ENCODE measurements around the gene CHN2. TPM values are rescaled to one million over a fixed set of nuclear protein-coding genes. Genes with fewer than 3 reads are reported as not detected.

Gene CHN2
- polyA plus RNA-seq, 2 of the 4 experiments (the other 2 are of a cell fraction), result 0.06 TPM; not detected in 1

DNA sequence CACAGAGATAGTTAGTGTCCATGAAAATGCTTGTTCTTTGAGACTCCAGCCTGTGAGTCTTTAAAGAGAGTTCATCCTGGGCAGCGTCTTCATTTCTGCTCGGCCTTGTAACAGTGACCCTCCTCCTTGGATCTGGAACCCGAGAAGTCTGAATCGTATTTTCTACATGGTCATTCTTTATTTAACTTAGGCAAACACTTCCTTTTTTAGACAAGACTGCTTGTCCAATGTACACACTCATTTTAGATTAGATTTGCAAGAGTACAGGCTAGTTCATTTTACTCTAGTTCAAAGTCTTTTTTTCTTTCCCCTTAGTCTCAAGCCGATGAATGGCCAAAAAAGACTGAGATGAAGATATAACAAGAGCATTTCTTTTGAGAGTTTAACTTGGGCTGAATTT, 133.5 kb downstream of the CHN2 start (continued):
- no peak for TF ChIP-seq NPAS2 (CRISPR knock-in tag; IDR thresholded peaks at IDR 0.05; ENCODE audit: borderline replicate concordance)
- TF ChIP-seq ZSCAN20 (CRISPR knock-in tag; IDR thresholded peaks at IDR 0.05), result no peak
- TF ChIP-seq, protein P1, sequence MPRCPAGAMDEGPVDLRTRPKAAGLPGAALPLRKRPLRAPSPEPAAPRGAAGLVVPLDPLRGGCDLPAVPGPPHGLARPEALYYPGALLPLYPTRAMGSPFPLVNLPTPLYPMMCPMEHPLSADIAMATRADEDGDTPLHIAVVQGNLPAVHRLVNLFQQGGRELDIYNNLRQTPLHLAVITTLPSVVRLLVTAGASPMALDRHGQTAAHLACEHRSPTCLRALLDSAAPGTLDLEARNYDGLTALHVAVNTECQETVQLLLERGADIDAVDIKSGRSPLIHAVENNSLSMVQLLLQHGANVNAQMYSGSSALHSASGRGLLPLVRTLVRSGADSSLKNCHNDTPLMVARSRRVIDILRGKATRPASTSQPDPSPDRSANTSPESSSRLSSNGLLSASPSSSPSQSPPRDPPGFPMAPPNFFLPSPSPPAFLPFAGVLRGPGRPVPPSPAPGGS (IDR thresholded peaks at IDR 0.05), result no peak
- TF ChIP-seq, protein P2, sequence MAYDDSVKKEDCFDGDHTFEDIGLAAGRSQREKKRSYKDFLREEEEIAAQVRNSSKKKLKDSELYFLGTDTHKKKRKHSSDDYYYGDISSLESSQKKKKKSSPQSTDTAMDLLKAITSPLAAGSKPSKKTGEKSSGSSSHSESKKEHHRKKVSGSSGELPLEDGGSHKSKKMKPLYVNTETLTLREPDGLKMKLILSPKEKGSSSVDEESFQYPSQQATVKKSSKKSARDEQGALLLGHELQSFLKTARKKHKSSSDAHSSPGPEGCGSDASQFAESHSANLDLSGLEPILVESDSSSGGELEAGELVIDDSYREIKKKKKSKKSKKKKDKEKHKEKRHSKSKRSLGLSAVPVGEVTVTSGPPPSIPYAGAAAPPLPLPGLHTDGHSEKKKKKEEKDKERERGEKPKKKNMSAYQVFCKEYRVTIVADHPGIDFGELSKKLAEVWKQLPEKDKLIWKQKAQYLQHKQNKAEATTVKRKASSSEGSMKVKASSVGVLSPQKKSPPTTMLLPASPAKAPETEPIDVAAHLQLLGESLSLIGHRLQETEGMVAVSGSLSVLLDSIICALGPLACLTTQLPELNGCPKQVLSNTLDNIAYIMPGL (CRISPR knock-in tag; IDR thresholded peaks at IDR 0.05; ENCODE audit: borderline replicate concordance), result no peak
- TF ChIP-seq POLR2A (IDR thresholded peaks at IDR 0.05; ENCODE audit: low read length), result no peak

DNA sequence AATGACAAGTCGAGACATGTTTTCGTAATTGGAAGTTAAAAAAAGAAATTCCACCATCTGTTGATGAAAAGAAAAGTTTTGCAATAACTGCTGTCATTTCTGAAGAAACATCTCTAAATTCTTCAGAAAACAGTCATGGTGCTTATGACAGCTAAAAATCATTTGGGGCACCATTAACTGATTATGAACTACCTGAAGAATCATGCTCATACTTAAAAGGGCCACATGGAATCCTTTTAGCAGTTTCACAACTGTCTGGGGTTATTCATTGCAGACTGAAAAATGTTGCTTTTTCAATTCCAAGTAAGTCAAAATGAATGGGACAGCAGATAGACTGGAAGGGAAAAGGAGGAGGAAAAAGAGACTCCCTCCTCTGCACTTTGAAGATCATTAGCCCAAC, 134.2 kb downstream of the CHN2 start:
- WGBS (ENCODE audit: missing lambda C conversion rate), result 70% methylated on average over 2 of the region's 2 CpGs
- no peaks in the 10 kb centered on the region for H3K9me3 ChIP-seq
- H3K4me1 ChIP-seq, result no peaks in the 10 kb centered on the region
- CTCF ChIA-PET, result no interaction called here
- POLR2A ChIA-PET, result no interaction called here
- FAIRE-seq, result no peak
- no peak overlapping the region for H3K4me2 ChIP-seq
- no peak for ATAC-seq
- H3K27ac ChIP-seq, result no peak overlapping the region
- TF ChIP-seq CEBPB (IDR thresholded peaks at IDR 0.05), result no peak
- TF ChIP-seq, protein P3, sequence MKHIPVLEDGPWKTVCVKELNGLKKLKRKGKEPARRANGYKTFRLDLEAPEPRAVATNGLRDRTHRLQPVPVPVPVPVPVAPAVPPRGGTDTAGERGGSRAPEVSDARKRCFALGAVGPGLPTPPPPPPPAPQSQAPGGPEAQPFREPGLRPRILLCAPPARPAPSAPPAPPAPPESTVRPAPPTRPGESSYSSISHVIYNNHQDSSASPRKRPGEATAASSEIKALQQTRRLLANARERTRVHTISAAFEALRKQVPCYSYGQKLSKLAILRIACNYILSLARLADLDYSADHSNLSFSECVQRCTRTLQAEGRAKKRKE (CRISPR knock-in tag; IDR thresholded peaks at IDR 0.05; ENCODE audit: low read depth), result no peak
- no peak for TF ChIP-seq NFE2L2 (conservative IDR thresholded peaks at IDR 0.05; ENCODE audit: low read length)
- TF ChIP-seq PHF8 (IDR thresholded peaks at IDR 0.05; ENCODE audit: borderline replicate concordance, low read depth), result no peak
- TF ChIP-seq HOXB13 (CRISPR knock-in tag; IDR thresholded peaks at IDR 0.05; ENCODE audit: low read depth), result no peak
- TF ChIP-seq, protein P4, sequence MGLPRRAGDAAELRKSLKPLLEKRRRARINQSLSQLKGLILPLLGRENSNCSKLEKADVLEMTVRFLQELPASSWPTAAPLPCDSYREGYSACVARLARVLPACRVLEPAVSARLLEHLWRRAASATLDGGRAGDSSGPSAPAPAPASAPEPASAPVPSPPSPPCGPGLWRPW (IDR thresholded peaks at IDR 0.05), result no peak
- TF ChIP-seq, protein P5, sequence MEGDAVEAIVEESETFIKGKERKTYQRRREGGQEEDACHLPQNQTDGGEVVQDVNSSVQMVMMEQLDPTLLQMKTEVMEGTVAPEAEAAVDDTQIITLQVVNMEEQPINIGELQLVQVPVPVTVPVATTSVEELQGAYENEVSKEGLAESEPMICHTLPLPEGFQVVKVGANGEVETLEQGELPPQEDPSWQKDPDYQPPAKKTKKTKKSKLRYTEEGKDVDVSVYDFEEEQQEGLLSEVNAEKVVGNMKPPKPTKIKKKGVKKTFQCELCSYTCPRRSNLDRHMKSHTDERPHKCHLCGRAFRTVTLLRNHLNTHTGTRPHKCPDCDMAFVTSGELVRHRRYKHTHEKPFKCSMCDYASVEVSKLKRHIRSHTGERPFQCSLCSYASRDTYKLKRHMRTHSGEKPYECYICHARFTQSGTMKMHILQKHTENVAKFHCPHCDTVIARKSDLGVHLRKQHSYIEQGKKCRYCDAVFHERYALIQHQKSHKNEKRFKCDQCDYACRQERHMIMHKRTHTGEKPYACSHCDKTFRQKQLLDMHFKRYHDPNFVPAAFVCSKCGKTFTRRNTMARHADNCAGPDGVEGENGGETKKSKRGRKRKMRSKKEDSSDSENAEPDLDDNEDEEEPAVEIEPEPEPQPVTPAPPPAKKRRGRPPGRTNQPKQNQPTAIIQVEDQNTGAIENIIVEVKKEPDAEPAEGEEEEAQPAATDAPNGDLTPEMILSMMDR (IDR thresholded peaks at IDR 0.05), result no peak
- TF ChIP-seq HDAC2 (IDR thresholded peaks at IDR 0.05), result no peak
- no peak for TF ChIP-seq EHF (CRISPR knock-in tag; IDR thresholded peaks at IDR 0.05)
- no peak for TF ChIP-seq JUN (IDR thresholded peaks at IDR 0.05)
- no peak for TF ChIP-seq NPAS2 (CRISPR knock-in tag; IDR thresholded peaks at IDR 0.05; ENCODE audit: borderline replicate concordance)
- no peak for TF ChIP-seq KDM1A (IDR thresholded peaks at IDR 0.05; ENCODE audit: low read depth)
- no peak for TF ChIP-seq HEYL (CRISPR knock-in tag; IDR thresholded peaks at IDR 0.05)
- TF ChIP-seq RAD21 (conservative IDR thresholded peaks at IDR 0.05 in 1 of 2, IDR thresholded peaks at IDR 0.05 in 1 of 2), result no peak
- TF ChIP-seq TFCP2L1 (CRISPR knock-in tag; IDR thresholded peaks at IDR 0.05), result no peak
- no peak for DNase-seq (ENCODE audit: low read depth in 1 of 2, low spot score in 1 of 2)
- no peak overlapping the region for H3K4me3 ChIP-seq

DNA sequence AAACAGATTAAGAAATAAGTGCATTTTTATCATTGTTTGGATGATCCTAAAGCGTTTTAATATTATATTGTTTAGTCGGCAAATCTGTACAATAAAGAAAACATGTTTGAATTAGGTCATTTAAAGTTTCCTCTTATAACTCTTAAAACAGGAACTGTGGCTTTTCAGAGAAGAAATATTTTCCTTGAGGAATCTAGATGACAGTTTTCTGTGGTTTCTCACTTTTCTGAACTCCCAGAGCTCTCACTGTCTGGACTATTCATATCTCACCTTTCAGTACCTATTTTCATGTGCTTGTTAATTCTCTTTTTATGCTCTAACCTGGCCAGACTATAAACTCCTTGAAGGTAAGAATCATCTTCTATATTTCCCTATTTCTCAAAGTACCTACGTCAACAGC, 135.1 kb downstream of the CHN2 start:
- WGBS (ENCODE audit: missing lambda C conversion rate), result 57% methylated on average over 3 of the region's 3 CpGs
- no peaks in the 10 kb centered on the region for H3K9me3 ChIP-seq
- TF ChIP-seq SMC3 (IDR thresholded peaks at IDR 0.05) (no peak), CHD4 (IDR thresholded peaks at IDR 0.05; ENCODE audit: borderline replicate concordance) (no peak)
- no peak overlapping the region for H3K4me2 ChIP-seq
- DNase-seq (ENCODE audit: low read depth in 1 of 2, low spot score in 1 of 2) (no peak), FAIRE-seq (no peak), ATAC-seq (no peak)
- POLR2A ChIA-PET, result no interaction called here
- CTCF ChIA-PET, result no interaction called here
- no peak overlapping the region for H3K4me3 ChIP-seq
- no peaks in the 10 kb centered on the region for H3K4me1 ChIP-seq
- no peak overlapping the region for H3K27ac ChIP-seq

Measured in A549 (cell line).